Measurements from ENCODE around the gene MZF1. TPM values are rescaled to one million over a fixed set of nuclear protein-coding genes. Genes with fewer than 3 reads are reported as not detected.

The MZF1 gene
- total RNA-seq, 1 donor from 2014 or later, result 11.0 TPM

- no peak for FAIRE-seq
- DNase-seq (ENCODE audit: low spot score in 2 of 2), result no peak
Measured at GRCh38 chr19:58516964-58517833, 55.9 kb downstream of the MZF1 start.

GRCh38 chr19:58516246-58516836 lies 56.8 kb downstream of the MZF1 start:
- FAIRE-seq, result no peak
- DNase-seq (ENCODE audit: low spot score in 2 of 2), result no peak

- FAIRE-seq, result no peak
- DNase-seq (ENCODE audit: low spot score in 2 of 2), result no peak
Measured at GRCh38 chr19:58515259-58515658, 57.9 kb downstream of the MZF1 start.

- DNase-seq (ENCODE audit: low spot score in 2 of 2) (no peak), FAIRE-seq (no peak)
Measured at GRCh38 chr19:58514564-58515022, 58.5 kb downstream of the MZF1 start.

DNA sequence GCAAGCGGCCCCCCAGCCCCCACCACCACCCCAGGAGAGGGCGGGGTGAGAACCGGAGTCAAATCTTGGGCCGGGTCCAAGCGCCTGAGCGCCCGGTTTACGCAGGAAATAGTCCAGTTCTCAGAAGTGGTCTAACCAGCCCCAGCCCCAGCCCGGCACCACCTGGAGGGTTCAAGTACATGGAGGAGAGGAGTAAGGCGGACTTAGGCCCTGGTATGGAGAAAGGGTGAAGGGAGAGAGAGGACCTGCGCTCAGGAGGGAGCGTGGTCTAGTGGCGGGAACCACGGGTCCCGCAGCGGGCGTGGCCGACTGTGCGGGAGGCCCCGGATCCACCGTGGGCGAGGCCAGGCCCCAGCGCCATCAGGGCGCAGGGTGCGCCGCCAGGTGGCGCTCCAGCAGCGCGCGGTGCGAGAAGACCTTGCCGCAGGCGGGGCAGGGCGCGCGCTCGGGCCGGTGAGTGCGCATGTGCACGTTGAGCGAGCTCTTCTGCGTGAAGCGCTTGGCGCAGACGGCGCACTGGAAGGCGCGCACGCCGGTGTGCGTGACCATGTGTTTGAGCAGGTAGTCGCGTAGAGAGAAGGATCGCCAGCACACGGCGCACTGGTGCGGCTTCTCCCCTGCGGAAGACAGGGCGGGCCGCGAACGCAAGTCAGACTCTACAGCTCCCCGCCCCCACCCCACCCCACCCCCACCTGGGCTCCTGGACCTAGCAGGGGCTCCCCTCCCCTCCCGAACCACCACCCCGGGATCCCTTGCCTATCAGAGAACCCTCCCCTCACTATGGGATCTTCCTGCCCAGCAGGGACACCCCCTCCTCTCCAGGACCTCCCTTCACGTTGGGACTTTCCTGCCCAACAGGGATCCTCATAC lies 59.2 kb downstream of the MZF1 start:
- DNase-seq (ENCODE audit: low spot score in 2 of 2), result peak; percentile 87 to 95
- no peak for FAIRE-seq

- DNase-seq (ENCODE audit: low spot score in 2 of 2) (no peak), FAIRE-seq (no peak)
Measured at GRCh38 chr19:58513213-58513693, 59.9 kb downstream of the MZF1 start.

Small RNA genes within 50 kb of the gene (small RNA-seq; reads per million reads assigned to genes)
- 0.20 reads per million for gene MIR6807
- not detected for gene RN7SL525P

Other genes with a start within 250 kb of the MZF1 start
- 2.0 TPM for gene ZSCAN22, start 246.3 kb downstream of the MZF1 start, total RNA-seq
- gene A1BG, start 219.8 kb downstream of the MZF1 start, total RNA-seq, result 0.41 TPM
- gene ZNF497, start 210.6 kb downstream of the MZF1 start, total RNA-seq, result 6.1 TPM
- gene ZNF837, start 192.3 kb downstream of the MZF1 start, total RNA-seq, result 2.4 TPM
- gene RPS5, start 186.1 kb downstream of the MZF1 start, total RNA-seq, result 2,200 TPM
- gene RNF225, start 177.7 kb downstream of the MZF1 start, total RNA-seq, result not detected
- gene ZNF584, start 164.7 kb downstream of the MZF1 start, total RNA-seq, result 11.8 TPM
- gene ZNF132, start 133.2 kb downstream of the MZF1 start, total RNA-seq, result 15.9 TPM
- gene ZNF324B, start 121.7 kb downstream of the MZF1 start, total RNA-seq, result 24.1 TPM
- gene ZNF324, start 106.3 kb downstream of the MZF1 start, total RNA-seq, result 20.8 TPM
- 8.6 TPM for gene ZNF446, start 97.0 kb downstream of the MZF1 start, total RNA-seq
- 6.9 TPM for gene SLC27A5, start 61.3 kb downstream of the MZF1 start, total RNA-seq
- gene ZBTB45, start 53.5 kb downstream of the MZF1 start, total RNA-seq, result 6.9 TPM
- 332 TPM for gene TRIM28, start 29.3 kb downstream of the MZF1 start, total RNA-seq
- 62.8 TPM for gene CHMP2A, start 18.2 kb downstream of the MZF1 start, total RNA-seq
- gene UBE2M, start 14.7 kb downstream of the MZF1 start, total RNA-seq, result 64.8 TPM

Data from frontal cortex (tissue), 4 donors.